ENCODE results near the gene SLC24A4.

- TF ChIP-seq, protein P1, sequence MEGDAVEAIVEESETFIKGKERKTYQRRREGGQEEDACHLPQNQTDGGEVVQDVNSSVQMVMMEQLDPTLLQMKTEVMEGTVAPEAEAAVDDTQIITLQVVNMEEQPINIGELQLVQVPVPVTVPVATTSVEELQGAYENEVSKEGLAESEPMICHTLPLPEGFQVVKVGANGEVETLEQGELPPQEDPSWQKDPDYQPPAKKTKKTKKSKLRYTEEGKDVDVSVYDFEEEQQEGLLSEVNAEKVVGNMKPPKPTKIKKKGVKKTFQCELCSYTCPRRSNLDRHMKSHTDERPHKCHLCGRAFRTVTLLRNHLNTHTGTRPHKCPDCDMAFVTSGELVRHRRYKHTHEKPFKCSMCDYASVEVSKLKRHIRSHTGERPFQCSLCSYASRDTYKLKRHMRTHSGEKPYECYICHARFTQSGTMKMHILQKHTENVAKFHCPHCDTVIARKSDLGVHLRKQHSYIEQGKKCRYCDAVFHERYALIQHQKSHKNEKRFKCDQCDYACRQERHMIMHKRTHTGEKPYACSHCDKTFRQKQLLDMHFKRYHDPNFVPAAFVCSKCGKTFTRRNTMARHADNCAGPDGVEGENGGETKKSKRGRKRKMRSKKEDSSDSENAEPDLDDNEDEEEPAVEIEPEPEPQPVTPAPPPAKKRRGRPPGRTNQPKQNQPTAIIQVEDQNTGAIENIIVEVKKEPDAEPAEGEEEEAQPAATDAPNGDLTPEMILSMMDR (IDR thresholded peaks at IDR 0.05) = no peak
- no peak for TF ChIP-seq POLR2A (IDR thresholded peaks at IDR 0.05)
- TF ChIP-seq EP300 (IDR thresholded peaks at IDR 0.05) = no peak
Observed at GRCh38 chr14:92494512-92494911, 171.5 kb downstream of the SLC24A4 start.
